K562 (cell line): ENCODE results near the gene POLR2B. TPM values are rescaled to one million over a fixed set of nuclear protein-coding genes. Genes with fewer than 3 reads are reported as not detected.

ENCODE experiments used
- BRF1 ChIP-seq: IDR thresholded peaks from 3 replicates; pipeline ENCODE4 v1.6.1; 2011; ENCODE audit warnings: borderline replicate concordance, mild to moderate bottlenecking; ENCODE audit not compliant: insufficient read length; ENCODE audit errors: extremely low read depth
- CEBPG ChIP-seq, 3 experiments: fragments of 200-800 bp in 1 of 3; sonication (Bioruptor generic) in 1 of 3; sonication (generic) in 1 of 3; formaldehyde crosslinking in 1 of 3; IDR thresholded peaks in 2 of 3; conservative IDR thresholded peaks in 1 of 3; 2 replicates each; pipeline versions ENCODE4 v1.6.1 to v1.8.0; 2016 to 2022; ENCODE audit warnings: missing compliant biosample characterization in 2 of 3, missing genetic modification characterization in 2 of 3, mild to moderate bottlenecking in 1 of 3, missing genetic modification reagents in 1 of 3
- CREBBP ChIP-seq: IDR thresholded peaks from one replicate; pipeline ENCODE4 v1.6.1; 2012; ENCODE audit warnings: low read depth, mild to moderate bottlenecking, control low read depth, inconsistent platforms, low read length
- CTCFL ChIP-seq: IDR thresholded peaks from 2 replicates; pipeline ENCODE4 v1.6.1; 2011; ENCODE audit warnings: borderline replicate concordance, low read depth, mild to moderate bottlenecking, moderate library complexity, low read length; ENCODE audit not compliant: insufficient read depth, poor library complexity, severe bottlenecking
- HDGF ChIP-seq: fragments of 450-650 bp; IDR thresholded peaks from 2 replicates; pipeline ENCODE4 v1.6.1; 2016
- MAFF ChIP-seq: IDR thresholded peaks from 2 replicates; pipeline ENCODE4 v1.6.1; 2012; ENCODE audit warnings: low read length, improper control_type of control experiment
- MEIS2 ChIP-seq: fragments of 450-650 bp; IDR thresholded peaks from 2 replicates; pipeline ENCODE4 v1.6.1; 2014; ENCODE audit warnings: mild to moderate bottlenecking; ENCODE audit not compliant: partially characterized antibody
- NCOA1 ChIP-seq: fragments of 450-650 bp; IDR thresholded peaks from 2 replicates; pipeline ENCODE4 v1.6.1; 2016; ENCODE audit warnings: low read depth
- NR2F6 ChIP-seq: fragments of 450-650 bp; formaldehyde crosslinking; IDR thresholded peaks from 2 replicates; pipeline ENCODE4 v1.4.0; 2020; ENCODE audit warnings: mild to moderate bottlenecking
- POLR2G ChIP-seq: fragments of 200-400 bp; formaldehyde crosslinking; IDR thresholded peaks from 2 replicates; pipeline ENCODE4 v1.6.1; 2017; ENCODE audit warnings: low read depth, mild to moderate bottlenecking, antibody characterized with exemption, low read length, moderate library complexity
- POLR3A ChIP-seq: IDR thresholded peaks from 2 replicates; pipeline ENCODE4 v1.6.1; 2011; ENCODE audit warnings: borderline replicate concordance, mild to moderate bottlenecking, moderate library complexity; ENCODE audit not compliant: insufficient read length, insufficient read depth; ENCODE audit errors: extremely low read depth
- POLR3G ChIP-seq: IDR thresholded peaks from 2 replicates; pipeline ENCODE4 v1.6.1; 2011; ENCODE audit not compliant: insufficient read length, insufficient replicate concordance; ENCODE audit errors: extremely low read depth
- RBM25 ChIP-seq: fragments of 200-400 bp; formaldehyde crosslinking; IDR thresholded peaks from 2 replicates; pipeline ENCODE4 v1.6.1; 2018; ENCODE audit warnings: low read length, low read depth, moderate library complexity; ENCODE audit not compliant: severe bottlenecking
- RBM39 ChIP-seq: fragments of 200-400 bp; formaldehyde crosslinking; optimal IDR thresholded peaks from 2 replicates; pipeline ENCODE3; 2018; ENCODE audit warnings: low read depth, low read length
- SAP30 ChIP-seq: fragments of 200-600 bp; sonication (generic); IDR thresholded peaks from 2 replicates; pipeline ENCODE4 v1.6.1; 2012; ENCODE audit warnings: borderline replicate concordance, low read depth, mild to moderate bottlenecking, moderate library complexity, low read length, control low read depth, inconsistent platforms; ENCODE audit not compliant: insufficient read depth, poor library complexity, severe bottlenecking
- SMAD4 ChIP-seq: fragments of 250-450 bp; sonication (Bioruptor Pico); conservative IDR thresholded peaks from 2 replicates; pipeline ENCODE4 v1.8.0; 2021; ENCODE audit warnings: inconsistent platforms, mild to moderate bottlenecking, moderate library complexity
- TSC22D4 ChIP-seq: fragments of 450-650 bp; IDR thresholded peaks from 2 replicates; pipeline ENCODE4 v1.6.1; 2016; ENCODE audit warnings: missing genetic modification characterization, missing biosample characterization, control low read depth
- USF2 ChIP-seq: sonication (generic); formaldehyde crosslinking; IDR thresholded peaks from 2 replicates; pipeline ENCODE4 v1.5.0; 2020; ENCODE audit warnings: missing genetic modification reagents
- YY1 ChIP-seq, 3 experiments: IDR thresholded peaks; 2 replicates each; pipeline ENCODE4 v1.6.1; 2011; ENCODE audit warnings: low read length in 2 of 3, mild to moderate bottlenecking in 2 of 3, moderate library complexity in 2 of 3, borderline replicate concordance in 1 of 3, control low read depth in 1 of 3, low read depth in 1 of 3; ENCODE audit not compliant: insufficient read depth in 3 of 3, insufficient replicate concordance in 2 of 3, control insufficient read depth in 1 of 3, insufficient read length in 1 of 3; ENCODE audit errors: extremely low read depth in 1 of 3
- ZNF3 ChIP-seq: fragments of 250-450 bp; sonication (Bioruptor Pico); IDR thresholded peaks from 2 replicates; pipeline ENCODE4 v1.5.0; 2021; ENCODE audit warnings: mild to moderate bottlenecking, moderate library complexity
- ZNF696 ChIP-seq: fragments of 250-450 bp; sonication (Bioruptor Pico); conservative IDR thresholded peaks from 2 replicates; pipeline ENCODE4 v1.4.0; 2020; ENCODE audit warnings: mild to moderate bottlenecking, moderate library complexity
- polyA plus RNA-seq, 8 experiments: library from polyadenylated mRNA; depleted of rRNA in 4 of 8; stranded (reverse) in 5 of 8; unstranded in 3 of 8; fragments of >200 nt; fragmentation: Nextera tagmentation in 2 of 8; fragmentation: Illumina TruSeq in 1 of 8; extraction: Ambion mirVana in 2 of 8; extraction: Trizol in 1 of 8; gene quantifications; 2 replicates each; pipeline versions ENCODE4 v1.2.1 to v1.2.3, GENCODE V29; 2011 to 2014; ENCODE audit warnings: inconsistent platforms in 1 of 8, missing spikeins in 1 of 8
- total RNA-seq, 7 experiments: library from RNA; depleted of rRNA in 6 of 7; stranded (reverse); fragments of >200 nt in 6 of 7; fragmentation: Illumina TruSeq in 2 of 7; extraction: Trizol in 2 of 7; gene quantifications; 2 replicates each; pipeline versions ENCODE4 v1.2.1 to v1.2.3, GENCODE V29; 2011 to 2021; ENCODE audit warnings: low replicate concordance in 1 of 7
- TF ChIP-seq, protein P1 (sequence below): sonication (generic); IDR thresholded peaks from 2 replicates; pipeline ENCODE4 v1.6.1; 2016
- TF ChIP-seq, protein P2 (sequence below): fragments of 450-650 bp; formaldehyde crosslinking; conservative IDR thresholded peaks from 2 replicates; pipeline ENCODE4 v1.4.0; 2022; ENCODE audit warnings: mild to moderate bottlenecking, missing genetic modification characterization

The POLR2B gene
- total and polyA plus RNA-seq, 9 of the 15 experiments (the other 6 are each of a cell fraction or from before 2014, with no cell fraction given): 60.9 to 208 (median 142) TPM

GRCh38 chr4:56958111-56958517 is 20.6 kb upstream of the POLR2B start (continued):
- TF ChIP-seq CTCFL: no peak
- TF ChIP-seq MAFF: no peak
- TF ChIP-seq SAP30: no peak
- no peak for TF ChIP-seq NCOA1
- no peak for TF ChIP-seq RBM25
- no peak for TF ChIP-seq USF2 (CRISPR knock-in tag)
- TF ChIP-seq, protein P1, sequence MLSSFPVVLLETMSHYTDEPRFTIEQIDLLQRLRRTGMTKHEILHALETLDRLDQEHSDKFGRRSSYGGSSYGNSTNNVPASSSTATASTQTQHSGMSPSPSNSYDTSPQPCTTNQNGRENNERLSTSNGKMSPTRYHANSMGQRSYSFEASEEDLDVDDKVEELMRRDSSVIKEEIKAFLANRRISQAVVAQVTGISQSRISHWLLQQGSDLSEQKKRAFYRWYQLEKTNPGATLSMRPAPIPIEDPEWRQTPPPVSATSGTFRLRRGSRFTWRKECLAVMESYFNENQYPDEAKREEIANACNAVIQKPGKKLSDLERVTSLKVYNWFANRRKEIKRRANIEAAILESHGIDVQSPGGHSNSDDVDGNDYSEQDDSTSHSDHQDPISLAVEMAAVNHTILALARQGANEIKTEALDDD: peak; percentile 79
- no peak for TF ChIP-seq MEIS2
- no peak for TF ChIP-seq CREBBP
- no peak for TF ChIP-seq ZNF696 (CRISPR knock-in tag)
- TF ChIP-seq POLR3G: no peak
- TF ChIP-seq, protein P2, sequence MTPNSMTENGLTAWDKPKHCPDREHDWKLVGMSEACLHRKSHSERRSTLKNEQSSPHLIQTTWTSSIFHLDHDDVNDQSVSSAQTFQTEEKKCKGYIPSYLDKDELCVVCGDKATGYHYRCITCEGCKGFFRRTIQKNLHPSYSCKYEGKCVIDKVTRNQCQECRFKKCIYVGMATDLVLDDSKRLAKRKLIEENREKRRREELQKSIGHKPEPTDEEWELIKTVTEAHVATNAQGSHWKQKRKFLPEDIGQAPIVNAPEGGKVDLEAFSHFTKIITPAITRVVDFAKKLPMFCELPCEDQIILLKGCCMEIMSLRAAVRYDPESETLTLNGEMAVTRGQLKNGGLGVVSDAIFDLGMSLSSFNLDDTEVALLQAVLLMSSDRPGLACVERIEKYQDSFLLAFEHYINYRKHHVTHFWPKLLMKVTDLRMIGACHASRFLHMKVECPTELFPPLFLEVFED (CRISPR knock-in tag): no peak
- TF ChIP-seq YY1 (IDR thresholded peaks at IDR 0.05; ENCODE audit: borderline replicate concordance in 1 of 3, control insufficient read depth in 1 of 3, extremely low read depth in 1 of 3, insufficient read depth in 3 of 3, insufficient read length in 1 of 3, insufficient replicate concordance in 2 of 3, low read depth in 1 of 3, low read length in 2 of 3): peak; percentile 31 to 92 (median 76)
- TF ChIP-seq SMAD4: peak; percentile 44; the same call in 1 of the 2 replicates
- TF ChIP-seq ZNF3 (CRISPR knock-in tag): no peak
- TF ChIP-seq POLR2G: no peak
- TF ChIP-seq CEBPG (CRISPR knock-in tag; IDR thresholded peaks at IDR 0.05): peak; percentile 85
- TF ChIP-seq CEBPG (tag; conservative IDR thresholded peaks at IDR 0.05 in 1 of 2, IDR thresholded peaks at IDR 0.05 in 1 of 2): peak; percentile 94 to 95
- TF ChIP-seq NR2F6 (CRISPR knock-in tag): no peak
- no peak for TF ChIP-seq TSC22D4
- TF ChIP-seq POLR3A: no peak
- TF ChIP-seq BRF1: no peak
- no peak for TF ChIP-seq RBM39
- no peak for TF ChIP-seq HDGF
